NCI-H2196 treated with DMSO at 0.1 percent for 48 hours (cell line): ENCODE measurements around the gene NLN.
"Not testable (repeated sequence)": the region's sequence is repeated elsewhere in the genome, so short reads cannot be mapped to it uniquely, and the experiment has no call there.

Experiments
- DNase-seq: peaks from one replicate; lab custom pipeline; 2025; ENCODE audit not compliant: unreplicated experiment; lab: John Stamatoyannopoulos, UW

NLN gene

GRCh38 chr5:65771266-65771665, 49.3 kb downstream of the NLN start:
- no peak for DNase-seq

GRCh38 chr5:65772963-65773362, 51.0 kb downstream of the NLN start:
- DNase-seq, result not testable (repeated sequence)

GRCh38 chr5:65774346-65774745, 52.3 kb downstream of the NLN start:
- no peak for DNase-seq

- no peak for DNase-seq
Measured at GRCh38 chr5:65775476-65775875, 53.5 kb downstream of the NLN start.

GRCh38 chr5:65776441-65777141, 54.6 kb downstream of the NLN start:
- no peak for DNase-seq

DNA sequence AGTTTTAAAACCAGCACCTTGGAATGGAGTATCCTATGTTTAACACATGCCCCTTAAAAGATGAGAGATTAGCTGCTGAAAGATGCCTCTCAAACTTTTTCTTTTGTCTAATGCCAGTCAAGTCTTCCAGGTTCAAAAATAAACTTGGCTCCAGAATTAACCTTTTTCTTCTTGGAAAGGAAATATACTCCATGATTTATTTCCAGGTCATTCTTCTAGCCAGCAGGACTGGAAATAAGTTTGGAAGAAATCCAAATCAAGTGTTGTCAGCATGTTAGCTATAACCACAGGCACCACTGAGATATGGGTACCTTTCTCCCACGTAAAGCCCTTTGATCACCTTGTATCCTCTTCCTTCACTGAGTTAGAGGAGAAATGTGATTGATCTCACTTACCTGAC, 56.1 kb downstream of the NLN start:
- no peak for DNase-seq

- DNase-seq, result no peak
Measured at GRCh38 chr5:65779643-65780042, 57.6 kb downstream of the NLN start.

DNA sequence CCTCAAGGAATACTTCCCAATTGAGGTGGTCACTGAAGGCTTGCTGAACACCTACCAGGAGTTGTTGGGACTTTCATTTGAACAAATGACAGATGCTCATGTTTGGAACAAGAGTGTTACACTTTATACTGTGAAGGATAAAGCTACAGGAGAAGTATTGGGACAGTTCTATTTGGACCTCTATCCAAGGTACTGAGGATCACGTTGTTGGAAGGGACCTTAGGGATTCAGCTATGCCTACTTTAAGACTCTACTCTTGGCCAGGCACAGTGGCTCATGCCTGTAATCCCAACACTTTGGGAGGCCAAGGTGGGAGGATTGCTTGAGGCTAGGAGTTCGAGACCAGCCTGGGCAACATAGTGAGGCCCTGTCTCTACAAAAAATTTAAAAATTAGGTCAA, 66.3 kb downstream of the NLN start:
- not testable (repeated sequence) for DNase-seq

GRCh38 chr5:65790371-65791163, 68.6 kb downstream of the NLN start:
- DNase-seq, result no peak

DNA sequence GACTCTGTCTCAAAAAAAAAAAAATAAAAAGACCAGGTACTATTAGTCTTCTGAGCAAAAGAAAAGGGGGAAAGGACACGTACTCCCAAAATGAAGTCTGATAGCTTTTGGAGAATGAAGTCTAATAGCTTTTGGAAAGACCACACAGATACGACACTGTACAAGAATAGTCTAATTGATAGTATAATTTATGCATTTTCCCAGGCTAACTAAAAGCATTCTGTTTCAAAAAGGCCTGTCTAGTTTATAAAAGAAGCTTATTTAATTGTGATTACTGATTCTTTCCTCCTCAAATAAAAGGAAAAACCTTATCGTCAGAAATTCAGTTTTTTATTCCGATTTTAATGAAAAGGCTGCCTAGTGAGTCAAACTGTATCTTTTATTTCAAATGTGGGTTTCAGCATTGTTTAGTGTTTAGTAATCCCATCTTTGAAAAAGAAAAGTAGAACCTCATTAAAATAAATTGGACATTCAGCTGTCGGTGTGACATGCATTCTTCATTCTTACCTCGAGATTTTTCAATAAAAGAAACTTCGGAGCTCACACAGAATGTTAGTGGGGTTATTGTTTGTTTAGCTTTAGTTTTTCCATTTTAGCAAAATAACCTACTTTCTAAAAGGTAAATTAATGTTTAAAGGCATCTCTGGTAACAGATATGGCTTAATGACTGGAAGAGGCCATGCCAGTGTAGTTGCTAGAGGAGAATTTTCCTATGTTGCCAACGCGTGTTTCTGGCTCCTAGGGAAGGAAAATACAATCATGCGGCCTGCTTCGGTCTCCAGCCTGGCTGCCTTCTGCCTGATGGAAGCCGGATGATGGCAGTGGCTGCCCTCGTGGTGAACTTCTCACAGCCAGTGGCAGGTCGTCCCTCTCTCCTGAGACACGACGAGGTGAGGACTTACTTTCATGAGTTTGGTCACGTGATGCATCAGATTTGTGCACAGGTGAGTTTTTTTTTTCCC, 70.0 kb downstream of the NLN start:
- DNase-seq, result no peak

DNA sequence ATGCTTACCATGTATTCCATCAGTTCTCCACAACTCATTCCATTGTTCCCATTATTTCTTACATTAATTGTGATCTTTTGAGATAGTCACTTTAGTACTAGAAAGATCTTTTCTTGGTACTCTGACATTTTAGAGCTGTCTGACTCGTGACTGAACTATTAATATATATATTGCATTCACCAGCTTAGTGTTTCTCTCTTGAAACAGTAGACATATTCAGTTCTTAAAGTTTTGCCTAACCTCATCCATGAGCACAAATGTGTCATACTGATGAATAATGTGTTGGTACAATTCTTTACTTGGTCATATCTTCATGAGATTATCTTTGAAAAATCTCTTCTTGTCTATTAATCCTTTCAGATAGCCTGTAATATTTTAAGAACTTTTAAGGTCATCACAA, 74.3 kb downstream of the NLN start:
- no peak for DNase-seq

- DNase-seq, result no peak
Measured at GRCh38 chr5:65796751-65797316, 74.8 kb downstream of the NLN start.

GRCh38 chr5:65797481-65797880, 75.5 kb downstream of the NLN start:
- DNase-seq, result no peak

- DNase-seq, result no peak
Measured at GRCh38 chr5:65799857-65800256, 77.9 kb downstream of the NLN start.

DNA sequence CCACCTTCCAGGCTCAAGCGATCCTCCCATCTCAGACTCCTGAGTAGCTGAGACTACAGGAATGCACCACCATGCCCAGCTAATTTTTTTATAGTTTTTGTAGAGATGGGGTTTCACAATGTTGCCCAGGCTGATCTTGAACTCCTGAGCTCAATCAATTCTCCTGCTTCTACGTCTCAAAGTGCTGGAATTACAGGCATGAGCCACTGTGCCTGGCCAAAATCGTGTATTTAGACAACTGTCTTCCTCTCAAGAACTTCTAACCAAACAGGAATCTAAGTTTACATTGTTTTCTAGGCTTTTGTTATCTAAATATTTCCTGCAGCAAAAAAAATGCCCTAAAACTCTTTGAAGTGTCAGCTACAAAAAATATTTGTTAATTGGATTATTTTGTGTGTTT, 78.8 kb downstream of the NLN start:
- DNase-seq, result no peak

DNA sequence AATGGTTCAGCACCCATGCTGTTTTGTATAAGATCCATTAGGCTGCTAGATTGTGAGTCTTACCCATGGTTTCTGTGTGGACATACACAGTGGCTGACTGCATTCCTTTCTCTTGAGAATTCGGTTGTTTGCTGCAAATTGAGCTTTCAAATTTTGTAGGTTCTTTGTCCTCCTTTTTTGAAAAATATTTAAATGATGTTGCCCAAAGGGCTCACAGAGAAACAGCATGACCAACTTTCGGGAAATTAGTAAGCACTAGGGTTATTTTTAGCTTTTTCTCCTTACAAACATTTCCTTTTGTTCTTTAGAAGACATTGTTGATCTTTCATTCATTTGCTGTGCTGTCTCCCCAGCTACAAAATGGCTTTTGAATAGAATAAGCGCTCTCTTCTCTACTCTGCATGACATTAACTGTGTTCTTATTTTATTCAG, 79.4 kb downstream of the NLN start:
- no peak for DNase-seq

GRCh38 chr5:65802080-65802479, 80.1 kb downstream of the NLN start:
- no peak for DNase-seq

DNA sequence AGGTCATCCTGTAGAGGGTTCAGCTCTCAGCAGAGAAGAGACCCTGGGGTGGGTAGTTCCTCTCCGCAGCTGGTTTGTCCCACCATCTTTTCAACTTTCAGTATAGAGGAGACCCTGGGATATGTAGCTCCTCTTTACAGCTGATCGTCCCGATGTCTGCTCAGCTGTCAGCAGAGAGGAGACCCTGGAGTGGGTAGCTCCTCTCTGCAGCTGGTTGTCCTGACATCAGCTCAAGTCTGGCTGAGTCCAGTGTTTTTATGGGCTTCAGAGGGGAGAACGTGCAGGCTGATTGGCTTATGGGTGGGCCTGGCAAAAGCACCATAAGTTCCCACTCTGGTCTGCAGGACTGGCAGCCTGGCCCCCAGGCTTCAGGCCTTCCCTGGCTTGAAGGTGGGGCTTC, 80.8 kb downstream of the NLN start:
- DNase-seq, result no peak

GRCh38 chr5:65803699-65804391, 81.8 kb downstream of the NLN start:
- DNase-seq, result no peak

DNA sequence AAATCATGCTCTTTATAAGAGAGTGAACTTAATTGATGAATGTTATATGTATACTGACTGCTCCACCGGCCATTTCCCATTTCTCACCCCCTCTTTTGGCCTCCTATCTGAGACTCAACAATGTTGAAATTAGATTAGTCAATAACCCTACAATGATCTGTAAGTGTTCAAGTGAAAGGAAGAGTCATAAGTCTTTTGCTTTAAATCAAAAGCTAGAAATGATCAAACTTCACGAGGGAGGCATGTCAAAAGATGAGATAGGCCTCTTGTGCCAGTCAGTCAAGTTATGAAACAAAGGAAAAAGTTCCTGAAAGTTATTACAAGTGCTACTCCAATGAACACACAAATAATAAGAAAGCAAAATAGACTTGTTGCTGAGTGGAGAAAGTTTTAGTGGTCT, 83.1 kb downstream of the NLN start:
- DNase-seq, result no peak
